Mucosa of descending colon (tissue), 3 donors: ENCODE data around the gene KRTAP9-1. TPM values are rescaled to one million over a fixed set of nuclear protein-coding genes. Genes with fewer than 3 reads are reported as not detected.
A peak's percentile ranks its signal among the peaks of the same experiment; 100 is the strongest.
"Not testable (repeated sequence)": the region's sequence is repeated elsewhere in the genome, so short reads cannot be mapped to it uniquely, and the experiment has no call there.

ENCODE experiments used
- ATAC-seq: fragments of 200-7000 bp; cut with Tn5 transposase; one replicate; pipeline ENCODE4 v1.9.1; 2020; ENCODE audit warnings: mild to moderate bottlenecking, moderate library complexity
- DNase-seq, 3 donors: peaks; one replicate each; pipeline ENCODE4 v3.0.0-alpha.2; 2020
- H3K36me3 ChIP-seq: fragments of 200-600 bp; one replicate; pipeline ENCODE4 v1.8.0; 2021; ENCODE audit warnings: low read depth, mild to moderate bottlenecking
- H3K4me1 ChIP-seq: fragments of 200-600 bp; one replicate; pipeline ENCODE4 v1.8.0; 2021; ENCODE audit warnings: low read depth, mild to moderate bottlenecking
- H3K4me3 ChIP-seq: fragments of 200-600 bp; one replicate; pipeline ENCODE4 v1.8.0; 2021; ENCODE audit warnings: mild to moderate bottlenecking
- H3K9me3 ChIP-seq: fragments of 200-600 bp; one replicate; pipeline ENCODE4 v1.8.0; 2021; ENCODE audit warnings: mild to moderate bottlenecking
- intact Hi-C, 2 donors: fragments of 100-400 bp; cut with DNase I in 1 of 2; cut with micrococcal nuclease in 1 of 2; formaldehyde crosslinking; loops; one replicate each; pipeline versions ENCODE4 v1.11.0 to v1.11.1; 2022; cut with DNase I, micrococcal nuclease
- total RNA-seq, 3 donors: library from RNA; stranded (reverse); fragmentation: NEBNext Ultra II Directional in 2 of 3; extraction: Animal tissue kit (Norgen Biotek cat#: 25700) in 2 of 3; gene quantifications; one replicate each; pipeline versions ENCODE4 v1.2.1 to v1.2.4, GENCODE V29; 2021 to 2023
- TF ChIP-seq, protein P1 (sequence below): fragments of 200-600 bp; IDR thresholded peaks from one replicate; pipeline ENCODE4 v1.8.0; 2022; ENCODE audit warnings: antibody characterized with exemption, mild to moderate bottlenecking
- donor health status: DM: no; HTN: no; CAD: no; lungs with moderate emphysema.
- donor health status: DM: no; HTN: no; CAD: no.
- donor health status: DM: no; HTN: yes; CAD: no.

Gene KRTAP9-1
- total RNA-seq, 3 donors from 2014 or later: not detected

DNA sequence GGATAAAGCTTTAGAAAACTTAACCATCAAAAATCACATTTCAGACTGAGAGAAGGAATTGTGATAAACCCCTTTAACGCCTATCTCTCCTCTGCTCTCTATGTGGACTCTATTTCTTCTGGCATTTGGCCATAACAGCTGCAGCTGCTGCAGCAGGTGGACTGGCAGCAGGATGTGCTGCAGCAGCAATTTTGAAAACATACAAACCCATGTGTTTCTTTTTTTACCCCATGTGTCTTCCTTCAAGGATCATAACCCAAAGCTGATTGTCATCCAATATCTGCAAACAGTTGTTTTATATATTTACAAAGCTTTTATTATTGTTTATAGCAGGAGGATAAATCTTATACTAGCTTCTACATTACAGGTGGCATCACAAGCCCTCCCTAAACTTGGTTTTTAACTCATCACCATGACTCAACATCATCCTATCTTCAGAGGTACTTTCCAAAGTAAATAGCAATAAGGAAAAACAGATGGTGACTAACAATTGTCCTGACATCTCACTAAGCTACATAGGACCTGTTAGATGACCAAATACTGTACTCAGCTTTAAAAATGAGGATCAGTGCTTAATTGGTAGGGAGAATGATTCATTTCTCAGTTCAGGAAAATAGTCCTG, 22.3 kb downstream of the KRTAP9-1 start:
- Histone ChIP-seq H3K4me3 (no peak overlapping the region), H3K36me3 (no peaks in the 10 kb centered on the region), H3K4me1 (no peaks in the 10 kb centered on the region), H3K9me3 (no peaks in the 10 kb centered on the region)
- ATAC-seq (peak; percentile 80), DNase-seq (peak in 2 of 3 donors; percentile 44 to 59)
- TF ChIP-seq, protein P1, sequence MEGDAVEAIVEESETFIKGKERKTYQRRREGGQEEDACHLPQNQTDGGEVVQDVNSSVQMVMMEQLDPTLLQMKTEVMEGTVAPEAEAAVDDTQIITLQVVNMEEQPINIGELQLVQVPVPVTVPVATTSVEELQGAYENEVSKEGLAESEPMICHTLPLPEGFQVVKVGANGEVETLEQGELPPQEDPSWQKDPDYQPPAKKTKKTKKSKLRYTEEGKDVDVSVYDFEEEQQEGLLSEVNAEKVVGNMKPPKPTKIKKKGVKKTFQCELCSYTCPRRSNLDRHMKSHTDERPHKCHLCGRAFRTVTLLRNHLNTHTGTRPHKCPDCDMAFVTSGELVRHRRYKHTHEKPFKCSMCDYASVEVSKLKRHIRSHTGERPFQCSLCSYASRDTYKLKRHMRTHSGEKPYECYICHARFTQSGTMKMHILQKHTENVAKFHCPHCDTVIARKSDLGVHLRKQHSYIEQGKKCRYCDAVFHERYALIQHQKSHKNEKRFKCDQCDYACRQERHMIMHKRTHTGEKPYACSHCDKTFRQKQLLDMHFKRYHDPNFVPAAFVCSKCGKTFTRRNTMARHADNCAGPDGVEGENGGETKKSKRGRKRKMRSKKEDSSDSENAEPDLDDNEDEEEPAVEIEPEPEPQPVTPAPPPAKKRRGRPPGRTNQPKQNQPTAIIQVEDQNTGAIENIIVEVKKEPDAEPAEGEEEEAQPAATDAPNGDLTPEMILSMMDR: no peak
- intact Hi-C loops: no loop called here

DNA sequence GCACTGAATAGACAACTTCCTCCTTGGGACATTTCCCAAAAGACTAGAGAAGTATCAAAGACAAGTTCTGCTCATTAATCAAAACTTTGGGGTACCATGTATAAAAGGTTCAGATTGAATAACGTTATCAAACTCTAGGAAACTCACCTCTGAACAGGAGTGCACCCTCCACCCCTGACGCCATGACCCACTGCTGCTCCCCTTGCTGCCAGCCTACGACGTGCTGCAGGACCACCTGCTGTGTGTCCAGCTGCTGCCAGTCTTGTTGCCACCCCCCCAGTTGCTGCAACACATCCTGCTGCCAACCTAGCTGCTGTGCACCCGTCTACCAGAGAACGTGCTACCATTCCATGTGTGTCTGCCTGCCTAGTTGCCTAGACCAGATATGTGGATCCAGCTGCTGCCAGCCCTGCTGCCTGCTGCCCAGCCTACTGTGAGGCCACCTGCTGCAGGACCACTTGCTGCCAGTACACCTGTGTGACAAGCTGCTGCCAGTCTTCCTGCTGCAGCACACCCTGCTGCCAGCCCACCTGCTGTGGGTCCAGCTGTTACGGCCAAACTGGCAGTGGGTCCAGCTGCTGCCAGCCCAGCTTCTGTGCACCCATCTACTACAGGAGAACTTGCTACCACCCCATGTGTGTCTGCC, 23.0 kb downstream of the KRTAP9-1 start:
- TF ChIP-seq, protein P1: no peak
- DNase-seq: peak in 2 of 3 donors; percentile 28 to 40
- H3K4me3 ChIP-seq: no peak overlapping the region

DNA sequence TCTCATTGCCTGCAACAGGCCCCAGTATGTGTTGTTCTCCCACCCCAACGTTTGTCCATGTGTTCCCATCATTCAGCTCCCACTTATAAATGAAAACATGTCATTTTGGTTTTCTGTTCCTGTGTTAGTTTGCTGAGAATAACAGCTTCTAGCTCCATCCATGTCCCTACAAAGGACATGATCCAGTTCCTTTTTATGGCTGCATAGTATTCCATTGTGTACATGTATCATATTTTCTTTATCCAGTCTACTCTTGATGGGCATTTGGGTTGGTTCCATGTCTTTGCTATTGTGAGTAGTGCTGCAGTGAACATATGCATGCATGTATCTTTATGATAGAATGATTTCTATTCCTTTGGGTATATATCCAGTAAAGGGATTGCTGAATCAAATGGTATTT, 26.0 kb downstream of the KRTAP9-1 start:
- no peak for ATAC-seq
- TF ChIP-seq, protein P1: no peak
- Histone ChIP-seq H3K9me3 (no peaks in the 10 kb centered on the region), H3K4me1 (no peaks in the 10 kb centered on the region), H3K36me3 (no peaks in the 10 kb centered on the region), H3K4me3 (no peak overlapping the region)
- DNase-seq: no peak
- intact Hi-C loops: no loop called here

More for the DNA sequence above, 23.0 kb downstream of the KRTAP9-1 start:
- H3K9me3 ChIP-seq: no peaks in the 10 kb centered on the region
- no peaks in the 10 kb centered on the region for H3K4me1 ChIP-seq
- H3K36me3 ChIP-seq: no peaks in the 10 kb centered on the region
- ATAC-seq: peak; percentile 63
- intact Hi-C loops: no loop called here

DNA sequence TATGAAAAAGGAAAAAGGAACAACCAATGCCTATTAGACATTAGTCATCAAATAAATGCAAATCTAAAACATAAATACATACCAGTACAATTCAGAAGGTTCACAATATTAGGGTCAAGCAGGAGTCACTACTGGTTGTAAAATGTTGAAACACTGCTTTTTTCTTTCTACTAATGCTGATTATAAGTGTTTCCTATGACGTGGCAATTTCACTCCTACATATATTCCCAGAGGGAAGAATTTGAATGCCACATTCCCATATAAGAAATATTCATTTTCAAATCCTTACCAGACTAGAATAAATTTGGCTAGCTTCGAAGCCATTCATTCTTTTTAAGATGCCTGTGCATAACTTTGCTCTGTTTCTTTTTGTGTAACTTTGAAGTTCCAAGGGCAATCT, 34.1 kb downstream of the KRTAP9-1 start:
- Histone ChIP-seq H3K36me3 (no peaks in the 10 kb centered on the region), H3K4me3 (no peak overlapping the region), H3K9me3 (no peaks in the 10 kb centered on the region), H3K4me1 (no peaks in the 10 kb centered on the region)
- DNase-seq (no peak), ATAC-seq (no peak)
- intact Hi-C loops: no loop called here
- TF ChIP-seq, protein P1: no peak

DNA sequence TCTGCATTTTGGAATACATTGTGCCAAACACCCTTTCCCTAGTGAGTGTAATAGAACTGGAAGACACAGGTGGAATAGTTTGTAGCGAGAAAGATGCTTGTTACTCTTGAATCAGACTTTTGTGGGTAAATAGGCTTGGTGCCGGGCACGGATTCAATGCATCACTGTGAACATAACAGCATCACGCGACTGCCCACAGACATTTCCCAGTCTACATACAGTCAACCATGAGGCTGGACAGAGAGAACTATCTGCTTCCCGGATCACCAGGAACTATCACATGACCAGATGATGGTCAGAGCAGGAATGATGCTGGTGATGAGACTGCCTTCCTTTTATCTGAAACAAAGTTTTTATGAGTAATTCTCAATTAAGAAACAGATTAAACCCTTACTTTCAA, 36.4 kb downstream of the KRTAP9-1 start:
- ATAC-seq: no peak
- H3K4me1 ChIP-seq: no peaks in the 10 kb centered on the region

DNA sequence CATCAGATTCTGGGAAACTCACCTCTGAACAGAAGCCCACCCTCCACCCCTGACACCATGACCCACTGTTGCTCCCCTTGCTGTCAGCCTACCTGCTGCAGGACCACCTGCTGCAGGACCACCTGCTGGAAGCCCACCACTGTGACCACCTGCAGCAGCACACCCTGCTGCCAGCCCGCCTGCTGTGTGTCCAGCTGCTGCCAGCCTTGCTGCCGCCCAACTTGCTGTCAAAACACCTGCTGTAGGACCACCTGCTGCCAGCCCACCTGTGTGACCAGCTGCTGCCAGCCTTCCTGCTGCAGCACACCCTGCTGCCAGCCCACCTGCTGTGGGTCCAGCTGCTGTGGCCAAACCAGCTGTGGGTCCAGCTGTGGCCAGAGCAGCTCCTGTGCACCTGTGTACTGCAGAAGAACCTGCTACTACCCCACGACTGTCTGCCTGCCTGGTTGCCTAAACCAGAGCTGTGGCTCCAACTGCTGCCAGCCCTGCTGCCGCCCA, 37.0 kb downstream of the KRTAP9-1 start, which contains the start of gene KRTAP9-2:
KRTAP9-2 (plus strand) TSS at position 51 of the 498 bp plus-strand sequence; CDS start at position 58, 7 bp downstream.
- ATAC-seq, H3K4me1 ChIP-seq, H3K4me3 ChIP-seq, H3K36me3 ChIP-seq, H3K9me3 ChIP-seq, intact Hi-C loops, DNase-seq: not testable (repeated sequence)

More for the DNA sequence above, 36.4 kb downstream of the KRTAP9-1 start:
- H3K9me3 ChIP-seq: no peaks in the 10 kb centered on the region
- TF ChIP-seq, protein P1: no peak
- DNase-seq: no peak
- H3K36me3 ChIP-seq: no peaks in the 10 kb centered on the region
- H3K4me3 ChIP-seq: no peak overlapping the region
- intact Hi-C loops: no loop called here
